Liver (tissue), 9 donors: ENCODE results near the gene CIC. TPM values are rescaled to one million over a fixed set of nuclear protein-coding genes. Genes with fewer than 3 reads are reported as not detected.
A peak's percentile ranks its signal among the peaks of the same experiment; 100 is the strongest.

Source experiments
- DNase-seq: peaks from one replicate; pipeline ENCODE4 v3.0.0-alpha.2; 2017; ENCODE audit warnings: low spot score
- H3K27ac ChIP-seq, 2 donors: one replicate each; pipeline ENCODE4 v1.7.0; 2013; ENCODE audit warnings: inconsistent platforms in 2 of 2, low read length in 2 of 2, control low read depth in 1 of 2, low read depth in 1 of 2, mild to moderate bottlenecking in 1 of 2
- H3K27me3 ChIP-seq, 4 donors: one replicate each; pipeline versions ENCODE4 v1.6.1 to v1.7.0; 2013; ENCODE audit warnings: low read length in 3 of 4, inconsistent platforms in 1 of 4, mild to moderate bottlenecking in 1 of 4, moderate library complexity in 1 of 4; ENCODE audit not compliant: control insufficient read depth in 4 of 4, insufficient read depth in 4 of 4
- H3K36me3 ChIP-seq, 4 donors: one replicate each; pipeline versions ENCODE4 v1.6.1 to v1.7.0; 2013; ENCODE audit warnings: low read length in 3 of 4, mild to moderate bottlenecking in 3 of 4, low read depth in 1 of 4, moderate library complexity in 1 of 4; ENCODE audit not compliant: control insufficient read depth in 4 of 4, insufficient read depth in 3 of 4
- H3K4me1 ChIP-seq, 4 donors: one replicate each; pipeline versions ENCODE4 v1.6.1 to v1.7.0; 2013; ENCODE audit warnings: low read length in 3 of 4, mild to moderate bottlenecking in 3 of 4, moderate library complexity in 1 of 4; ENCODE audit not compliant: control insufficient read depth in 4 of 4, insufficient read depth in 4 of 4
- H3K4me3 ChIP-seq, 3 donors: one replicate each; pipeline versions ENCODE4 v1.6.1 to v1.7.0; 2013; ENCODE audit warnings: low read length in 3 of 3, control low read depth in 1 of 3, low read depth in 1 of 3, mild to moderate bottlenecking in 1 of 3
- H3K9ac ChIP-seq, 2 donors: one replicate each; pipeline ENCODE4 v1.7.0; 2013; ENCODE audit warnings: low read length in 2 of 2, mild to moderate bottlenecking in 2 of 2, moderate library complexity in 2 of 2, control low read depth in 1 of 2, low read depth in 1 of 2
- H3K9me3 ChIP-seq, 4 donors: one replicate each; pipeline versions ENCODE4 v1.6.1 to v1.7.0; 2013; ENCODE audit warnings: low read length in 3 of 4; ENCODE audit not compliant: control insufficient read depth in 4 of 4
- FOXA2 ChIP-seq: IDR thresholded peaks from 2 replicates; pipeline ENCODE4 v1.6.1; 2016; ENCODE audit warnings: antibody characterized with exemption
- GABPA ChIP-seq, 2 donors: IDR thresholded peaks in 1 of 2; conservative IDR thresholded peaks in 1 of 2; 2 replicates each; pipeline ENCODE4 v1.6.1; 2016; ENCODE audit warnings: antibody characterized with exemption in 2 of 2, mild to moderate bottlenecking in 1 of 2, moderate library complexity in 1 of 2
- HNF4G ChIP-seq: IDR thresholded peaks from 2 replicates; pipeline ENCODE4 v1.6.1; 2016; ENCODE audit warnings: antibody characterized with exemption
- JUND ChIP-seq, 2 donors: IDR thresholded peaks; 2 replicates each; pipeline ENCODE4 v1.6.1; 2016; ENCODE audit warnings: antibody characterized with exemption in 2 of 2
- RAD21 ChIP-seq, 2 donors: IDR thresholded peaks; 2 replicates each; pipeline ENCODE4 v1.6.1; 2016; ENCODE audit warnings: antibody characterized with exemption in 2 of 2, mild to moderate bottlenecking in 2 of 2
- RXRA ChIP-seq, 2 donors: IDR thresholded peaks; 2 replicates each; pipeline ENCODE4 v1.6.1; 2017 to 2018; ENCODE audit warnings: antibody characterized with exemption in 2 of 2, mild to moderate bottlenecking in 1 of 2
- SP1 ChIP-seq: IDR thresholded peaks from 2 replicates; pipeline ENCODE4 v1.6.1; 2018; ENCODE audit warnings: antibody characterized with exemption, mild to moderate bottlenecking
- TAF1 ChIP-seq: conservative IDR thresholded peaks from 2 replicates; pipeline ENCODE4 v1.6.1; 2016; ENCODE audit warnings: antibody characterized with exemption, mild to moderate bottlenecking
- YY1 ChIP-seq: IDR thresholded peaks from 2 replicates; pipeline ENCODE4 v1.6.1; 2016; ENCODE audit warnings: antibody characterized with exemption, mild to moderate bottlenecking
- WGBS: extraction: QIAGEN DNeasy Blood & Tissue Kit; methylation state at CpG from one replicate; pipeline ENCODE4 v1.1.7; 2013; 5-methylcytosine and 5-hydroxymethylcytosine counted together
- polyA plus RNA-seq, 2 donors: library from polyadenylated mRNA; stranded (reverse) in 1 of 2; unstranded in 1 of 2; fragments of 200-250 nt in 1 of 2; fragments of >200 nt in 1 of 2; fragmentation: Nextera tagmentation in 1 of 2; extraction: Ambion mirVana in 1 of 2; gene quantifications; one replicate each; pipeline versions ENCODE4 v1.2.1 to v1.2.3, GENCODE V29; 2013 to 2015
- total RNA-seq, 2 donors: library from RNA; depleted of rRNA; stranded (reverse); fragments of >200 nt; gene quantifications; one replicate each; pipeline ENCODE4 v1.2.3, GENCODE V29; 2014
- TF ChIP-seq, protein P1 (sequence below): IDR thresholded peaks from 2 replicates; pipeline ENCODE4 v1.6.1; 2016; ENCODE audit warnings: antibody characterized with exemption
- TF ChIP-seq, protein P2 (sequence below): IDR thresholded peaks from 2 replicates; pipeline ENCODE4 v1.6.1; 2016; ENCODE audit warnings: antibody characterized with exemption, mild to moderate bottlenecking
- TF ChIP-seq, protein P3 (sequence below): IDR thresholded peaks from 2 replicates; pipeline ENCODE4 v1.6.1; 2016; ENCODE audit warnings: antibody characterized with exemption
- TF ChIP-seq, protein P4 (sequence below): IDR thresholded peaks from 2 replicates; pipeline ENCODE4 v1.6.1; 2016; ENCODE audit warnings: antibody characterized with exemption
- donor health status: healthy.
- donor health status: healthy.
- donor health status: healthy.
- donor health status: healthy.
- donor health status: healthy.

The CIC gene
- total and polyA plus RNA-seq, 4 donors = 5.6 to 21.3 (median 17.2) TPM

DNA sequence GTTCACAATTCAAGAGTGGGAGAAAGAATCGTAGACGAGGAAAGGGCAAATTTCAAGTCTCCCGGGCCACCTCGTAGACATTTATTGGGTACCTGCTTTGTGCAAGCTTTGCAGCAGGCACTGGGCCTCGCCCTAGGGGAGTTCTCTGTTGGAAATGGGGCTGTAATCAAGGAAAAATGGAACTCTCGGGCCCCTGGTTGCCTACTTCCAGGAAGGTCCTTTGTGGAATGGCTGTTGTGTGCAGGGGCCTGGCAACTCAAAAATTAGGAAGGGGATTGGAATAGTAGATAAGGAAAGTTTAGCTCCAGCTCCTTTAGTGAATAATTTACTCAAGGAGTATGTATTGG is 48.3 kb upstream of the CIC start:
- 2% methylated on average over 6 of the region's 6 CpGs for WGBS

DNA sequence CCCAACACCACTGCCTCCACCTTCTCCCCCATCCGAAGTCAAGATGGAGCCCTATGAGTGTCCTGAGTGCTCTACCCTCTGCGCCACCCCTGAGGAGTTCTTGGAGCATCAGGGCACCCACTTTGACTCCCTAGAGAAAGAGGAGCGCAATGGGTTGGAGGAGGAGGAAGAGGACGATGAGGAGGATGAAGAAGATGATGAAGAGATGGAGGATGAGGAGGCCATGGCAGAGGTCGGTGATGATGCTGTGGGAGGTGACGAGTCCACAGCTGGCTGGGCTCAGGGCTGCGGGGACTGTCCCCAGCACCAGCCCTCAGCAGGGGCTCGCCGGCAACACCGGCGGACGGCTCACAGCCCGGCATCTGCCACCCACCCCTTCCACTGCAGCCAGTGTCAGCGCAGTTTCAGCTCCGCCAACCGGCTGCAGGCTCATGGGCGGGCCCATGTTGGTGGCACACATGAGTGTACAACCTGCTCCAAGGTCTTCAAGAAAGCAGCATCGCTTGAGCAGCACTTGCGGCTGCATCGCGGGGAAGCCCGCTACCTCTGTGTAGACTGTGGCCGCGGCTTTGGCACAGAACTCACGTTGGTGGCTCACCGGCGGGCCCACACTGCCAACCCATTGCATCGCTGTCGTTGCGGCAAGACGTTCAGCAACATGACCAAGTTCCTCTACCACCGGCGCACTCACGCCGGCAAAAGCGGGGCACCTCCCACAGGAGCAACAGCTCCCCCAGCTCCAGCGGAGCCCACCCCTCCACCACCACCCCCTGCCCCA is 43.9 kb upstream of the CIC start:
- WGBS = 96% methylated on average over 37 of the region's 37 CpGs

More for the DNA sequence above, 48.3 kb upstream of the CIC start:
- Histone ChIP-seq H3K27me3 (no peaks in the 10 kb centered on the region), H3K36me3 (peaks cover 0 to 16% (median 6%) of the 10 kb centered on the region in 4 donors), H3K9me3 (no peaks in the 10 kb centered on the region), H3K4me3 (peak overlapping the region; percentile 51 to 98 (median 72)), H3K4me1 (peaks cover 16 to 30% (median 25%) of the 10 kb centered on the region in 4 donors), H3K27ac (no peak overlapping the region), H3K9ac (peak overlapping the region; percentile 10 to 40)
- TF ChIP-seq SP1 = no peak
- TF ChIP-seq, protein P1, sequence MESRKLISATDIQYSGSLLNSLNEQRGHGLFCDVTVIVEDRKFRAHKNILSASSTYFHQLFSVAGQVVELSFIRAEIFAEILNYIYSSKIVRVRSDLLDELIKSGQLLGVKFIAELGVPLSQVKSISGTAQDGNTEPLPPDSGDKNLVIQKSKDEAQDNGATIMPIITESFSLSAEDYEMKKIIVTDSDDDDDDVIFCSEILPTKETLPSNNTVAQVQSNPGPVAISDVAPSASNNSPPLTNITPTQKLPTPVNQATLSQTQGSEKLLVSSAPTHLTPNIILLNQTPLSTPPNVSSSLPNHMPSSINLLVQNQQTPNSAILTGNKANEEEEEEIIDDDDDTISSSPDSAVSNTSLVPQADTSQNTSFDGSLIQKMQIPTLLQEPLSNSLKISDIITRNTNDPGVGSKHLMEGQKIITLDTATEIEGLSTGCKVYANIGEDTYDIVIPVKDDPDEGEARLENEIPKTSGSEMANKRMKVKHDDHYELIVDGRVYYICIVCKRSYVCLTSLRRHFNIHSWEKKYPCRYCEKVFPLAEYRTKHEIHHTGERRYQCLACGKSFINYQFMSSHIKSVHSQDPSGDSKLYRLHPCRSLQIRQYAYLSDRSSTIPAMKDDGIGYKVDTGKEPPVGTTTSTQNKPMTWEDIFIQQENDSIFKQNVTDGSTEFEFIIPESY = no peak
- TF ChIP-seq RXRA (IDR thresholded peaks at IDR 0.05) = no peak
- TF ChIP-seq JUND (IDR thresholded peaks at IDR 0.05) = no peak
- TF ChIP-seq, protein P2, sequence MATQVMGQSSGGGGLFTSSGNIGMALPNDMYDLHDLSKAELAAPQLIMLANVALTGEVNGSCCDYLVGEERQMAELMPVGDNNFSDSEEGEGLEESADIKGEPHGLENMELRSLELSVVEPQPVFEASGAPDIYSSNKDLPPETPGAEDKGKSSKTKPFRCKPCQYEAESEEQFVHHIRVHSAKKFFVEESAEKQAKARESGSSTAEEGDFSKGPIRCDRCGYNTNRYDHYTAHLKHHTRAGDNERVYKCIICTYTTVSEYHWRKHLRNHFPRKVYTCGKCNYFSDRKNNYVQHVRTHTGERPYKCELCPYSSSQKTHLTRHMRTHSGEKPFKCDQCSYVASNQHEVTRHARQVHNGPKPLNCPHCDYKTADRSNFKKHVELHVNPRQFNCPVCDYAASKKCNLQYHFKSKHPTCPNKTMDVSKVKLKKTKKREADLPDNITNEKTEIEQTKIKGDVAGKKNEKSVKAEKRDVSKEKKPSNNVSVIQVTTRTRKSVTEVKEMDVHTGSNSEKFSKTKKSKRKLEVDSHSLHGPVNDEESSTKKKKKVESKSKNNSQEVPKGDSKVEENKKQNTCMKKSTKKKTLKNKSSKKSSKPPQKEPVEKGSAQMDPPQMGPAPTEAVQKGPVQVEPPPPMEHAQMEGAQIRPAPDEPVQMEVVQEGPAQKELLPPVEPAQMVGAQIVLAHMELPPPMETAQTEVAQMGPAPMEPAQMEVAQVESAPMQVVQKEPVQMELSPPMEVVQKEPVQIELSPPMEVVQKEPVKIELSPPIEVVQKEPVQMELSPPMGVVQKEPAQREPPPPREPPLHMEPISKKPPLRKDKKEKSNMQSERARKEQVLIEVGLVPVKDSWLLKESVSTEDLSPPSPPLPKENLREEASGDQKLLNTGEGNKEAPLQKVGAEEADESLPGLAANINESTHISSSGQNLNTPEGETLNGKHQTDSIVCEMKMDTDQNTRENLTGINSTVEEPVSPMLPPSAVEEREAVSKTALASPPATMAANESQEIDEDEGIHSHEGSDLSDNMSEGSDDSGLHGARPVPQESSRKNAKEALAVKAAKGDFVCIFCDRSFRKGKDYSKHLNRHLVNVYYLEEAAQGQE = no peak
- no peak for TF ChIP-seq HNF4G
- TF ChIP-seq, protein P3, sequence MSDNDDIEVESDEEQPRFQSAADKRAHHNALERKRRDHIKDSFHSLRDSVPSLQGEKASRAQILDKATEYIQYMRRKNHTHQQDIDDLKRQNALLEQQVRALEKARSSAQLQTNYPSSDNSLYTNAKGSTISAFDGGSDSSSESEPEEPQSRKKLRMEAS = no peak
- TF ChIP-seq FOXA2 = no peak
- no peak for TF ChIP-seq YY1
- TF ChIP-seq, protein P4, sequence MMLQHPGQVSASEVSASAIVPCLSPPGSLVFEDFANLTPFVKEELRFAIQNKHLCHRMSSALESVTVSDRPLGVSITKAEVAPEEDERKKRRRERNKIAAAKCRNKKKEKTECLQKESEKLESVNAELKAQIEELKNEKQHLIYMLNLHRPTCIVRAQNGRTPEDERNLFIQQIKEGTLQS = no peak
- DNase-seq = no peak

More for the DNA sequence above, 43.9 kb upstream of the CIC start:
- Histone ChIP-seq H3K9ac (no peak overlapping the region), H3K9me3 (no peaks in the 10 kb centered on the region), H3K36me3 (peaks cover 2 to 40% (median 24%) of the 10 kb centered on the region in 4 donors), H3K4me1 (peaks cover 4 to 10% (median 9%) of the 10 kb centered on the region in 4 donors), H3K27ac (no peak overlapping the region), H3K4me3 (no peak overlapping the region), H3K27me3 (no peaks in the 10 kb centered on the region)
- TF ChIP-seq RAD21 (IDR thresholded peaks at IDR 0.05) (no peak), RXRA (IDR thresholded peaks at IDR 0.05) (no peak), GABPA (IDR thresholded peaks at IDR 0.05 in 1 of 2, conservative IDR thresholded peaks at IDR 0.05 in 1 of 2) (no peak), TAF1 (no peak), JUND (IDR thresholded peaks at IDR 0.05) (no peak)
- TF ChIP-seq, protein P4 = no peak
- TF ChIP-seq, protein P2 = no peak
- DNase-seq = no peak
